ENCODE results near the gene P2RX5. TPM values are rescaled to one million over a fixed set of nuclear protein-coding genes. Genes with fewer than 3 reads are reported as not detected.

The P2RX5 gene
- total and polyA plus RNA-seq, 2 donors (not counting 3 experiments of a cell fraction or from before 2014, with no cell fraction given) = 0.19 to 0.22 TPM

DNA sequence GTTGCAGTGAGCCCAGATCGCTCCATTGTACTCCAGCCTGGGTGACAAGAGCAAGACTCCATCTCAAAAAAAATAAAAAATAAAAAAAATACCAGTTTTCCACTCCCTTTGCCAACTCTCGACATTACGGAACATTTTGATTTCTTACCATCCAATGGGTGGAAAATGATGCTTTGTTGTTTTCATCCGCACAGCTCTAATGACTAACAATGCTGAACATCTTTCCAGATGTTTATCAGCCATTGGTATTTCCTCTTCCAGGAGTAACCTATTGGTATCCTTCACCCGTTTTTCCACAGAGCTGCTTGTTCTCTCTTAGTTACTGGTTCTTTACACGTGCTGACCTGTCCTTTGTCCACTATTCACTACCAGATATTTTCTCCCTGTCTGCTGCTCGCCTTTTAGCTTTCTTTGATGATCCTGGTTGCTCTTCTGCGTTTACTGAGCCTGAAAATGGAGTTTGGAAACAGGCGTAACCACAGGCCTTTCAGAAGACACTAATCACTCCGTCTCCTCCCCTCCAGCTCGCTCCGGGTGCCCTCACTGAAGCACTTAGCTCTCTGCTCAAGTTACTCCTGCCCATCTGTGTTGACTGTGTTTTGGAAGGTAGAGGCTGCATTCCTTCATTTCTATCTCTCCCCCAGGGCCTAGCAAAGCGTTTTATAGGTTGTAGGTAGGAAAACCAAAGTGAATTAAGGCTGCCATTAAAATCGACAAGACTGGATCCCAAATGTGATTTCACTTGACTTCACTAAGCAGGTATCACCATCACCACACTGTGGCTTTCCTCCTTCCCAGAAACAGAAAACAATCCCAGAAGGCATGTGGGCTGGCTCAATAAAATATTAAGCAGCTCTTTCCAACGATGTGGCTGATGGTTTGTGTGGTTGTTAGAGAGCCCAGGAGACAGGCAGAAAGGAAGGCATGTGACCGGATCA is 68.9 kb downstream of the P2RX5 start:
- no peak overlapping the region for H2AFZ ChIP-seq (ENCODE audit: low read depth, low read length)
- intact Hi-C loops (cut with micrococcal nuclease) (no loop called here), dilution Hi-C loops (cut with MboI; ENCODE audit: extremely low pct_ligation_motif_present, low sequenced_read_pairs) (no loop called here)
- H3K27ac ChIP-seq (ENCODE audit: insufficient read depth, low read depth, low read length) = no peak overlapping the region
- peaks cover 0 to 23% of the 10 kb centered on the region in 2 experiments for H3K36me3 ChIP-seq (ENCODE audit: control insufficient read depth in 2 of 2, extremely low read depth in 1 of 2, insufficient read depth in 2 of 2, low read length in 2 of 2)
- H4K20me1 ChIP-seq (replicated peaks; ENCODE audit: control insufficient read depth, extremely low read depth, insufficient read depth, low read length) = no peaks in the 10 kb centered on the region
- no peak for TF ChIP-seq GATA2 (IDR thresholded peaks at IDR 0.05; ENCODE audit: insufficient read depth, insufficient read length, low read depth, low read length)
- TF ChIP-seq, protein P1, sequence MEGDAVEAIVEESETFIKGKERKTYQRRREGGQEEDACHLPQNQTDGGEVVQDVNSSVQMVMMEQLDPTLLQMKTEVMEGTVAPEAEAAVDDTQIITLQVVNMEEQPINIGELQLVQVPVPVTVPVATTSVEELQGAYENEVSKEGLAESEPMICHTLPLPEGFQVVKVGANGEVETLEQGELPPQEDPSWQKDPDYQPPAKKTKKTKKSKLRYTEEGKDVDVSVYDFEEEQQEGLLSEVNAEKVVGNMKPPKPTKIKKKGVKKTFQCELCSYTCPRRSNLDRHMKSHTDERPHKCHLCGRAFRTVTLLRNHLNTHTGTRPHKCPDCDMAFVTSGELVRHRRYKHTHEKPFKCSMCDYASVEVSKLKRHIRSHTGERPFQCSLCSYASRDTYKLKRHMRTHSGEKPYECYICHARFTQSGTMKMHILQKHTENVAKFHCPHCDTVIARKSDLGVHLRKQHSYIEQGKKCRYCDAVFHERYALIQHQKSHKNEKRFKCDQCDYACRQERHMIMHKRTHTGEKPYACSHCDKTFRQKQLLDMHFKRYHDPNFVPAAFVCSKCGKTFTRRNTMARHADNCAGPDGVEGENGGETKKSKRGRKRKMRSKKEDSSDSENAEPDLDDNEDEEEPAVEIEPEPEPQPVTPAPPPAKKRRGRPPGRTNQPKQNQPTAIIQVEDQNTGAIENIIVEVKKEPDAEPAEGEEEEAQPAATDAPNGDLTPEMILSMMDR (IDR thresholded peaks at IDR 0.05; ENCODE audit: extremely low read depth in 1 of 2, insufficient read depth in 1 of 2, low read depth in 1 of 2, low read length in 2 of 2) = no peak
- TF ChIP-seq MYC (IDR thresholded peaks at IDR 0.05; ENCODE audit: low read depth, low read length) = no peak
- TF ChIP-seq JUN (IDR thresholded peaks at IDR 0.05; ENCODE audit: borderline replicate concordance, insufficient read depth, insufficient read length, low read depth) = no peak
- TF ChIP-seq EZH2 (IDR thresholded peaks at IDR 0.05; ENCODE audit: borderline replicate concordance, low read depth, low read length, severe bottlenecking) = no peak
- no peak for TF ChIP-seq POLR2AphosphoS5 (IDR thresholded peaks at IDR 0.05; ENCODE audit: insufficient read depth, low read depth, low read length)
- TF ChIP-seq FOS (IDR thresholded peaks at IDR 0.05; ENCODE audit: borderline replicate concordance, insufficient read depth, low read length) = no peak
- TF ChIP-seq MAX (IDR thresholded peaks at IDR 0.05; ENCODE audit: insufficient read depth, insufficient read length) = no peak
- no peak for TF ChIP-seq POLR2A (IDR thresholded peaks at IDR 0.05; ENCODE audit: low read depth, low read length)
- peaks cover 4% of the 10 kb centered on the region for H3K4me1 ChIP-seq (ENCODE audit: control insufficient read depth, extremely low read depth, insufficient read depth, low read length)
- ChIA-PET POLR2A (no interaction called here), CTCF (interaction anchor here (0.6 to 1.6 kb wide), 4 partner anchors 9 to 834 kb away, joined by 3 read pairs; partner anchors contain the start of genes CTNS, SHPK and TRPV1)
- H3K27me3 ChIP-seq (ENCODE audit: control insufficient read depth in 2 of 2, insufficient read depth in 2 of 2, low read length in 2 of 2) = no peaks in the 10 kb centered on the region
- no TSS peak for BruUV-seq (replicated peaks)
- no peaks in the 10 kb centered on the region for H3K9me1 ChIP-seq (replicated peaks; ENCODE audit: control insufficient read depth, extremely low read depth, insufficient read depth, low read length)
- DNase-seq (ENCODE audit: low read depth, low spot score) (no peak), FAIRE-seq (no peak)
- H3K4me3 ChIP-seq (replicated peaks in 1 of 3; ENCODE audit: insufficient read depth in 1 of 3, low read depth in 1 of 3, low read length in 3 of 3) = no peak overlapping the region
- H3K4me2 ChIP-seq (ENCODE audit: insufficient read depth, low read length) = no peak overlapping the region
- no peaks in the 10 kb centered on the region for H3K79me2 ChIP-seq (ENCODE audit: control insufficient read depth, insufficient read depth, low read length)
- H3K9me3 ChIP-seq (replicated peaks; ENCODE audit: control insufficient read depth, insufficient read depth, low read length) = no peaks in the 10 kb centered on the region
- H3K9ac ChIP-seq (replicated peaks; ENCODE audit: extremely low read depth, insufficient read depth, low read length) = no peak overlapping the region

Other genes starting within 250 kb of the P2RX5 start
- gene SPATA22, start 224.3 kb downstream of the P2RX5 start, total RNA-seq = not detected in 2 replicates
- 0.29 and 4.3 TPM in 2 replicates for gene SPATA22, start 224.3 kb downstream of the P2RX5 start, polyA plus RNA-seq
- not detected in 2 replicates for gene ASPA, start 220.2 kb downstream of the P2RX5 start, total RNA-seq
- gene ASPA, start 220.2 kb downstream of the P2RX5 start, polyA plus RNA-seq = 0.01 TPM in 1 of 2 replicates, not detected in the other
- not detected in 2 replicates for gene TRPV3, start 138.3 kb downstream of the P2RX5 start, total RNA-seq
- 0.01 TPM in 1 of 2 replicates, not detected in the other for gene TRPV3, start 138.3 kb downstream of the P2RX5 start, polyA plus RNA-seq
- 1.4 and 2.5 TPM in 2 replicates for gene TRPV1, start 86.7 kb downstream of the P2RX5 start, total RNA-seq
- gene TRPV1, start 86.7 kb downstream of the P2RX5 start, polyA plus RNA-seq = 1.4 and 1.8 TPM in 2 replicates
- 15.9 and 17.8 TPM in 2 replicates for gene SHPK, start 59.9 kb downstream of the P2RX5 start, total RNA-seq
- gene SHPK, start 59.9 kb downstream of the P2RX5 start, polyA plus RNA-seq = 14.7 and 15.4 TPM in 2 replicates
- gene CTNS, start 59.4 kb downstream of the P2RX5 start, total RNA-seq = 20.8 and 25.9 TPM in 2 replicates
- gene CTNS, start 59.4 kb downstream of the P2RX5 start, polyA plus RNA-seq = 17.9 and 20.5 TPM in 2 replicates
- 247 and 254 TPM in 2 replicates for gene TAX1BP3, start 27.6 kb downstream of the P2RX5 start, total RNA-seq
- 315 and 359 TPM in 2 replicates for gene TAX1BP3, start 27.6 kb downstream of the P2RX5 start, polyA plus RNA-seq
- gene EMC6, start 27.3 kb downstream of the P2RX5 start, total RNA-seq = 54.0 and 62.2 TPM in 2 replicates
- 105 and 148 TPM in 2 replicates for gene EMC6, start 27.3 kb downstream of the P2RX5 start, polyA plus RNA-seq
- 11.8 and 13.2 TPM in 2 replicates for gene HASPIN, start 27.7 kb upstream of the P2RX5 start, total RNA-seq
- gene HASPIN, start 27.7 kb upstream of the P2RX5 start, polyA plus RNA-seq = 2.7 TPM in 2 replicates
- 29.6 and 32.6 TPM in 2 replicates for gene ITGAE, start 105.0 kb upstream of the P2RX5 start, total RNA-seq
- gene ITGAE, start 105.0 kb upstream of the P2RX5 start, polyA plus RNA-seq = 46.3 and 71.6 TPM in 2 replicates
- 51.1 and 52.2 TPM in 2 replicates for gene NCBP3, start 150.1 kb upstream of the P2RX5 start, total RNA-seq
- 13.7 and 18.2 TPM in 2 replicates for gene NCBP3, start 150.1 kb upstream of the P2RX5 start, polyA plus RNA-seq
- gene CAMKK1, start 196.9 kb upstream of the P2RX5 start, total RNA-seq = 5.7 and 6.1 TPM in 2 replicates
- 4.3 and 4.5 TPM in 2 replicates for gene CAMKK1, start 196.9 kb upstream of the P2RX5 start, polyA plus RNA-seq
- not detected in 2 replicates for gene P2RX1, start 220.3 kb upstream of the P2RX5 start, total RNA-seq
- gene P2RX1, start 220.3 kb upstream of the P2RX5 start, polyA plus RNA-seq = 0.05 TPM in 1 of 2 replicates, not detected in the other

Measured in endothelial cell of umbilical vein (primary cell).